Astrocyte of the cerebellum (primary cell): ENCODE data around the gene CCDC182.

ENCODE experiments used
- DNase-seq: peaks from one replicate; pipeline ENCODE4 v3.0.0-alpha.2; 2011; ENCODE audit warnings: low read depth
- H3K4me3 ChIP-seq: 2 replicates; pipeline ENCODE4 v1.5.1; 2011; ENCODE audit warnings: mild to moderate bottlenecking, low read depth, low read length, moderate library complexity
- CTCF ChIP-seq: IDR thresholded peaks from 2 replicates; pipeline ENCODE4 v1.5.1; 2012; ENCODE audit warnings: low read length, low read depth, moderate library complexity, mild to moderate bottlenecking; ENCODE audit errors: missing control alignments
- in situ Hi-C: cut with HindIII; loops from 2 replicates; pipeline ENCODE4 v1.10.0; 2017; ENCODE audit warnings: low sequenced_read_pairs

CCDC182 gene

GRCh38 chr17:57745242-57745641 lies at the start of gene CCDC182:
TSS of gene CCDC182 (minus strand) at chr17:57745299. CDS start at chr17:57745272, 27 bp downstream.
- no peak within 1 kb of the TSS for H3K4me3 ChIP-seq
- in situ Hi-C loops, result no loop called here
- no peak for TF ChIP-seq CTCF
- no peak for DNase-seq

GRCh38 chr17:57794841-57795240 lies 49.7 kb upstream of the CCDC182 start:
- TF ChIP-seq CTCF, result no peak
- H3K4me3 ChIP-seq, result no peak overlapping the region

GRCh38 chr17:57788725-57789124 lies 43.6 kb upstream of the CCDC182 start:
- DNase-seq, result no peak
- in situ Hi-C loops, result no loop called here
- no peak for TF ChIP-seq CTCF
- H3K4me3 ChIP-seq, result no peak overlapping the region

More at GRCh38 chr17:57794841-57795240, 49.7 kb upstream of the CCDC182 start:
- no peak for DNase-seq
- in situ Hi-C loops, result no loop called here

GRCh38 chr17:57785022-57785421 lies 39.9 kb upstream of the CCDC182 start:
- in situ Hi-C loops, result no loop called here
- DNase-seq, result no peak
- no peak overlapping the region for H3K4me3 ChIP-seq
- no peak for TF ChIP-seq CTCF

GRCh38 chr17:57784226-57784895 lies 39.3 kb upstream of the CCDC182 start:
- H3K4me3 ChIP-seq, result no peak overlapping the region
- TF ChIP-seq CTCF, result no peak
- no peak for DNase-seq
- in situ Hi-C loops, result no loop called here

GRCh38 chr17:57783338-57783742 lies 38.2 kb upstream of the CCDC182 start:
- no peak overlapping the region for H3K4me3 ChIP-seq
- DNase-seq, result no peak
- in situ Hi-C loops, result no loop called here
- peak; percentile 73 for TF ChIP-seq CTCF
